ENCODE measurements around the gene EFNA5.

- TF ChIP-seq CTCF (IDR thresholded peaks at IDR 0.05), result no peak
- TF ChIP-seq POLR2A (IDR thresholded peaks at IDR 0.05), result no peak
Measured at GRCh38 chr5:107532169-107532878, 138.4 kb downstream of the EFNA5 start.

Data from esophagus squamous epithelium (tissue), 4 donors.